Measurements from ENCODE around the gene DHRS4L2.
"Not testable (repeated sequence)": the region's sequence is repeated elsewhere in the genome, so short reads cannot be mapped to it uniquely, and the experiment has no call there.

DHRS4L2 gene

DNA sequence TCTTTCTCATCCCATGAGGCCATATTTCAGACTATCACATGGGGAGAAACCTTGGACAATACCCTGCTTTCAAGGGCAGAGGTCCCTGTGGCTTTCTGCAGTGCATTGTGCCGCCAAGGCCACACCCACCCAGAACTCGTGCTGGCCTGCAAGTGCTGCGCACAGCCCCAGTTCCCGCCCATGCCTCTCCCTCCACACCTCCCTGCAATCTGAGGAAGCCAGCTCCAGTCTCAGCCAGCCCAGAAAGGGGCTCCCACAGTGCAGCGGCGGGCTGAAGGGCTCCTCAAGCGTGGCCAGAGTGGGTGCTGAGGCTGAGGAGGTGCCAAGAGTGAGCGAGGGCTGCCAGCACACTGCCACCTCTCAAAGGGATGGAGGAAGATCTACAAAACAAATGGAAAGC lies 15.6 kb upstream of the DHRS4L2 start:
- not testable (repeated sequence) for DNase-seq (ENCODE audit: low spot score)

DNA sequence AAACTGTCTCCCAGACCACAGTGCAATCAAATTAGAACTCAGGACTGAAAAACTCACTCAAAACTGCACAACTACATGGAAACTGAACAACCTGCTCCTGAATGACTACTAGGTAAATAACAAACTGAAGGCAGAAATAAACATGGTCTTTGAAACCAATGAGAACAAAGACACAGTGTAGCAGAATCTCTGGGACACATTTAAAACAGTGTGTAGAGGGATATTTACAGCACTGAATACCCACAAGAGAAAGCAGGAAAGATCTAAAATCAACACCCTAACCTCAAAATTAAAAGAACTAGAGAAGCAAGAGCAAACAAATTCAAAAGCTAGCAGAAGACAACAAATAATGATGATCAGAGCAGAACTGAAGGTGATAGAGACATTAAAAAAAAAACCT lies 14.7 kb upstream of the DHRS4L2 start:
- DNase-seq (ENCODE audit: low spot score) = not testable (repeated sequence)

DNA sequence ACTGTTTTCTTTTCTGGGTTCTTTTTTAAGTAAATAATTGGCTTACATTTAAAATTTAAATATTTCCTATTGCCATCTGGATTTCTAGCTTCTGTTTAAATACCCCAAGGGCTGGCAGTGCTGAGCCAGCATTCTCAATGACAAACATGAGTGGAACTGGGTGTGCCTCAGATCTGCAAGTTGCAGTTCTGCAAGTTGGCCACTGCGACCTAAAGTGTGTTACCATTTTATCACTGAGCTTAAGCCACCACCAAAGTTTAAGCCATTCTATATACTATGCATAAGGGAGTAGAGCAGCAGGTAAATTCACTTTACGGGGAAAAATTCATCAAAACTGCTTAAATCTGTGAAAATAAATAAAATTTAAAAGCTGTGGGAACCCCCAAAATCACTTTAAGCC lies 11.5 kb upstream of the DHRS4L2 start:
- DNase-seq (ENCODE audit: low spot score) = peak; percentile 6

- DNase-seq (ENCODE audit: low spot score) = not testable (repeated sequence)
Observed at GRCh38 chr14:23981951-23982813, 6.5 kb upstream of the DHRS4L2 start.

DNA sequence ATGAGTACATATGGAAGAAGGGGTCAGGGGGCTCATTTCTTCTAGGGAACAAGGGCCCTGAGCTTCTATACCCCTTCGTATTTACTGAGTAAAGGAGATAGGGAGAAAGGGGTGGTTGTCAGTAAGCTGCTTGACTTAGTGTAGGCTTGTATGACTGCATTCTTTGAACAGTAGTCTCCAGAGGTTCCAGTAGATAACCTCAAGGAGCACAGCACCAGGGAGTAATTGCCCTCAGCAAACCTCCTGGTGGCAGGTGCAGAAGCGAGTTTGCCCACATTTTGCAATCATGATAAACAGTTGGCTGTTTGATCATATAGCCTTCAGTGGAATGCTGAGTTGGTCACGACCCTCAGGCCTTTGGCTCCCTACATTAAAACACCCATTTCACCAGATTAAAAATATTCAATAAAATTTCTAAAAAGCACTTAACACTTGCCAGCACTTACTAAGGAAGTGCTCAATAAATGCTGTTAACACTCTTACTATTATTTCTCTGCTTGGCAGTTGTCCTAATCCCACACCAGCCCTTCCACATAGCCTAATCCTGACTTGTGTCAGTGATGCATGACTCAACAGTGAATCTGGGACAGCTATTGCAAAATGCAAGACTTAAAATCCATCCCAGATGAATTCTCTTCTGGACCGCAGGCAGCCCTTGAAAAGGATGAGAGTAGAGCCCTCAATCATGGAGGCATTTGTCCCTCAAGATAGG lies 3.7 kb upstream of the DHRS4L2 start:
- no peak for DNase-seq (ENCODE audit: low spot score)

- DNase-seq (ENCODE audit: low spot score) = not testable (repeated sequence)
Observed at GRCh38 chr14:23988223-23988606, 514 bp upstream of the DHRS4L2 start.

DNA sequence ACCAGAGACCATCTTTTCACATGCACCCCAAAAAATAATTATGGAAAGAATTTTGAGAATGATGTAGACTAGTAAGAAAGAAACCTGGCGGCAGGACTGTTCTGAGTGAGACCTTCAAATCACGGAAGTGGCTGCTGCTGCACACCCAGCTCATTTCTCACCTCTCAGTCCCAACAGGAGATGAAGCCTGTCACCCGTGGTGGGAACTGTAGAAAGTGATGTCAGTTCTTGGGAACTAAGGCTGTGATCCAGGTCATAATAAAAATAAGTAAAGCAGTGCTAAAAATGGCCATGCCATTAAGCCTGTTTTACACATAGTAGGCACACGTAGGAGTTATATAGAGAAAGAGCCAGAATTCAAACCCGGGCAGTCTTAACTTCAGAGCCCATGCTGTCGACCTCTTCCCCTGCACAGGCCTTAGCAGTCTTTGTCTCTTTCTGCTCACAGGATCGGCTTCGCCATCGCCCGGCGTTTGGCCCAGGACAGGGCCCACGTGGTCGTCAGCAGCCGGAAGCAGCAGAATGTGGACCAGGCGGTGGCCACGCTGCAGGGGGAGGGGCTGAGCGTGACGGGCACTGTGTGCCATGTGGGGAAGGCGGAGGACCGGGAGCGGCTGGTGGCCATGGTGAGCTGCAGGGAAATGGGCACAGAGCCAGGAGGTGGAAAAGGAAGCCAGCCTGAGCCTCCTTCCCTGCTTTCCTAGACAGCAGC lies 1.2 kb downstream of the DHRS4L2 start:
- not testable (repeated sequence) for DNase-seq (ENCODE audit: low spot score)

DNA sequence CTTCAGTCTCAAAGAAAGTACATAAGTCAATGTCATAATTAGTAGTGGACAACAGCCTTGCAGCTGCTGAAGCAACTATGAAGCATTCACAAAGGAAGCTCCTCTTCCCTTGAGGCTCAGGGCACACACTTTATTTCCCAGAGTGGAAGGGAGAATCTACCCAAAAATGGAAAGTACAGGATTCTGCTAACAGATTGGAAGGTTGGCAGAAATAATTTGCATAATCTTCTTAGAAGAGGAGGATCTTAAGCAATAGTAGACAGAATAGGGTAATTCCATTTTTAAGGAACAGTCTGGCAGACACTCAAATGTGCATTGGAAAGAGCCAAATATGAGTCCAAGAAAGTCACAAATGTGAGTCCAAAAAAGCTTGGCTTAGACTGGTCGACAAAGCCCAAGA lies 2.2 kb downstream of the DHRS4L2 start:
- not testable (repeated sequence) for DNase-seq (ENCODE audit: low spot score)

GRCh38 chr14:23993042-23993441 lies 4.3 kb downstream of the DHRS4L2 start:
- DNase-seq (ENCODE audit: low spot score) = not testable (repeated sequence)

DNA sequence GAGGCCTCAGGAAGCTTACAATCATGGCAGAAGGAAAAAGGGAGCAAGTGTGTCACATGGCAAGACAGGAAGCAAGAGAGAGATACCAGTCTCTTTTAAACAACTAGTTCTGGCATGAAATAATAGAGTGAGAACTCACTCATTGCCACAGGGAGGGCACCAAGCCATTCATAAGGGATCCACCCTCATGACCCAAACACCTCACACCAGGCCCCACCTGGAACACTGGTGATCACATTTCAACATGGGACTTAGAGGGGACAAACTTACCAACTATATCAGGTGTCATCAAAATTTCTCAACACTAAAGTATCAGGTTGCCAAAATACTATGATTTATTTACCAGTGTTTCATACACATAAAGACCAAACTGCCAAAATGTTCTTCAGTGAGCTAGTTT lies 7.3 kb downstream of the DHRS4L2 start:
- not testable (repeated sequence) for DNase-seq (ENCODE audit: low spot score)

- DNase-seq (ENCODE audit: low spot score) = not testable (repeated sequence)
Observed at GRCh38 chr14:23996825-23997224, 8.1 kb downstream of the DHRS4L2 start.

DNA sequence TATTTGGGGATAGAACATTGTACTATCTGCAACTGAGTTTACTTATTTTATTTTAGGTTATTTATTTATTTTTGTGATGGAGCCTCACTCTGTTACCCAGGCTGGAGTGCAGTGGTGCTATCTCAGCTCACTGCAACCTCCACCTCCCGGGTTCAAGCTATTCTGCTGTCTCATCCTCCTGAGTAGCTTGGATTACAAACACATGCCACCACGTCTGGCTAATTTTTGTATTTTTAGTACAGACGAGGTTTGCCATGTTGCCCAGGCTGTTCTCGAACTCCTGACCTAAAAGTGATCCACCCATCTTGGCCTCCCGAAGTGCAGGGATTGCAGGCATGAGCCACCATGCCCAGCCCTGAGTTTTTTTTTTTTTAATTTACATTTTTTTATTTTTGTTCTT lies 10.9 kb downstream of the DHRS4L2 start:
- not testable (repeated sequence) for DNase-seq (ENCODE audit: low spot score)

- not testable (repeated sequence) for DNase-seq (ENCODE audit: low spot score)
Observed at GRCh38 chr14:24001078-24001477, 12.3 kb downstream of the DHRS4L2 start.

GRCh38 chr14:24001679-24002078 lies 12.9 kb downstream of the DHRS4L2 start:
- not testable (repeated sequence) for DNase-seq (ENCODE audit: low spot score)

GRCh38 chr14:24006471-24006816 lies 17.7 kb downstream of the DHRS4L2 start:
- DNase-seq (ENCODE audit: low spot score) = not testable (repeated sequence)

DNA sequence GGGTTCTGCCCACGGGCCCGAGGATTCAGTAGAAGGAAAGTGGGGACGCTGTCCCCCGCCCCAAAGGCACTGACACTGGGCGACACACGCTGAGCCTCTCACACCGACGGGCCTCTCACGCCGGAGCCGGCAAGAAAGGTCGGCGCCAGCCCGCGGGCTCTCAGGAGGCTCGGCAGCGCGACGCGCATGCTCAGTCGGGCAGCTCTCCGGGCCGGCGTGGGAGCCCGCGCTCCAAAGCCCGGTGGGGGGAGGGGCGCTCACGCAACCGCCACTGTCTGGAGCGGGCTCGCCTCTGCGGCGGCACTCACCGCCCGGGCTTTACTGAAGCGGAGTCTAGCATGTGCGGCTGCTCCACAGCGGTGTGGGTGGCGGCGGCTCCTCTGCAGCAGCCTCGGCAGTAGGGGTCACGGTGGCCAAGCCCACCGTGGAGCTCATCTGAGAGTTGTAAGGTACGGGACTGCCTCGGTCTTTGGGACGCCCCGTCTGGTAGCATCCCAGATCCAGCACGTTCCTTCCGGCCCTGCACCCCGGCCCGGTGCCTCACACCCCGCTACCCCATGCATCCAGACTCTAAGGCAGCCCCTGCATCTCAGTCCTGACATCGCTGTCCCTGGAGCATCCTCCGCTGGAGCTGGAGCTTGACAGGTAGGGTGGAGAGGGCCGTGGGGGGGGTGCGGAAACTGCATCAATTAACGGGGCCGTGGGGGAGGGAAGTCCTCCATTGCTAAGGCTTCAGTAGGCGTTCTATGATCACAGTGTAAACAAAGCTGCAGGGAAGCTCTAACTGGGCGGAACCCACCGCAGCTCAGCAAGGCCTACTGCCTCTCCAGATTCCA lies 18.3 kb downstream of the DHRS4L2 start:
- peak; percentile 49 for DNase-seq (ENCODE audit: low spot score)

GRCh38 chr14:24011051-24011450 lies 22.3 kb downstream of the DHRS4L2 start:
- no peak for DNase-seq (ENCODE audit: low spot score)

DNA sequence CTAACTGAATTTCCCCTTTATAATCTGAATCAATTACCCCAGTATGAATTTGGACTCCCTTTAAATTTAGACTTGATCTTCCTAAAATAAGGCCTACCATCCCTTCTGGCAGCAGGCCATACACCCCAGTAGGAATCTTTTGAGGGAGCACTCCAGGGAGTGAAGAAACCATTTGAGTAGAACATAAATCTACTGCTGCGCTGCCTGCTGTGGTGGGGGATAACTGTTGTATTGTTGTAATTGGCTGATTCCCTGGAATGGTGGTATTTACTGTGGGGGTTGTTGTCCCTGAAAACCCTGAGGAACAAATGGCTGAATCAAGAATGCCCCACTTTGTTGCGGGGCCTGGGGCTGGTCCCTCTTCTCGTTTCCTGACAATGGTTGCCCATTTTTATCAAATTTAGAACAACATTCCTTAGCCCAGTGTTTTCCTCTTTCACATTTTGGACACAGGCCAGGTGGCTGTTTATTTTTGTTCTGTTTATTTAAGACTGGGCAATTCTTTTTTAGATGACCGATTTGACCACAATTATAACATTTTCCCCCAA lies 24.1 kb downstream of the DHRS4L2 start:
- DNase-seq (ENCODE audit: low spot score) = not testable (repeated sequence)

DNA sequence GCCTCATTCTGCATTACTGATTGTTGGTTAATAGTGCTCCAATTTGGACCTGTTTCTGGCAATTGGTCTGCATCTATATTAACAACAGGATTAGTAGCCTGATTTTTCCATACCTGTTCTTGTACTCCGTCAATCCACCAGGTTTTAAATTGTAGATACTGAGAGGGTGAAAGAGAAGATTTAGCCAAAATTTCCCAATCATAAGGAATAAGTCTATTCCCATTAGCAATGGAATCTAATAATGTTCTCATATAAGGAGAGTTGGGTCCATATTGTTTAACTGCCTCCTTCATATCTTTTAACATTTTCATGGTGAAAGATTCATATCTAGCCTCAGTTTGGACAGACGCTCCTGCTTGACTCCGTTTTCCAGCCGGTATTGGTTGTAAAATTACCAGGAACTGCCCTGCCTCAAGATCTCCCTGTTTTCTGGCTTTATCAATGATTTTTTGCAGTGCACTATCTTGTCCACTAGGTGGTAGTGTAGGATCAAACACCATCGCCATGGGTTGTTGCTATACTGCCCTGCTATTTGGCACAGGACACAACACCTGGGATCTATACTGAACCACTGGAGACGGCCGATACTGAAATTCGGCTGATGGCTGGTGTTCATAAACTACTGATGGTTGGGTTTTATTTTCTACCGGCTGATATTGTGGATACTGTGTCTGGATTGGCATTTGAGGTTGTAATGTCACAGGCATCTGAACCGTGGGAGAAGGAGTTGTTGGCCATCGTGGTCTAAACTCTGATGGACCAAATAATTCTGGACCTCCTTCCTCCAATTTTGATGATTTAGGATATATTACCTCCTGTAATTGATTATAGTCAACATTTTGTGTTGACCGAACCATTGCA lies 25.2 kb downstream of the DHRS4L2 start:
- peak; percentile 79 for DNase-seq (ENCODE audit: low spot score)

GRCh38 chr14:24015745-24016144 lies 27.0 kb downstream of the DHRS4L2 start:
- not testable (repeated sequence) for DNase-seq (ENCODE audit: low spot score)

Measured in CD4-positive, alpha-beta T cell treated with Interleukin-15 for 4 hours (primary cell).